ENCODE results near the gene ZFAND3. TPM values are rescaled to one million over a fixed set of nuclear protein-coding genes. Genes with fewer than 3 reads are reported as not detected.
A peak's percentile ranks its signal among the peaks of the same experiment; 100 is the strongest.

Gene ZFAND3
- total and polyA plus RNA-seq, 8 donors = 65.9 to 125 (median 118) TPM

- DNase-seq = no peak
- intact Hi-C loops (cut with DNase I) = no loop called here
- peak overlapping the region in 1 of 2 donors; percentile 63 for H3K27ac ChIP-seq
Observed at GRCh38 chr6:38155621-38156204, 336.2 kb downstream of the ZFAND3 start.

DNA sequence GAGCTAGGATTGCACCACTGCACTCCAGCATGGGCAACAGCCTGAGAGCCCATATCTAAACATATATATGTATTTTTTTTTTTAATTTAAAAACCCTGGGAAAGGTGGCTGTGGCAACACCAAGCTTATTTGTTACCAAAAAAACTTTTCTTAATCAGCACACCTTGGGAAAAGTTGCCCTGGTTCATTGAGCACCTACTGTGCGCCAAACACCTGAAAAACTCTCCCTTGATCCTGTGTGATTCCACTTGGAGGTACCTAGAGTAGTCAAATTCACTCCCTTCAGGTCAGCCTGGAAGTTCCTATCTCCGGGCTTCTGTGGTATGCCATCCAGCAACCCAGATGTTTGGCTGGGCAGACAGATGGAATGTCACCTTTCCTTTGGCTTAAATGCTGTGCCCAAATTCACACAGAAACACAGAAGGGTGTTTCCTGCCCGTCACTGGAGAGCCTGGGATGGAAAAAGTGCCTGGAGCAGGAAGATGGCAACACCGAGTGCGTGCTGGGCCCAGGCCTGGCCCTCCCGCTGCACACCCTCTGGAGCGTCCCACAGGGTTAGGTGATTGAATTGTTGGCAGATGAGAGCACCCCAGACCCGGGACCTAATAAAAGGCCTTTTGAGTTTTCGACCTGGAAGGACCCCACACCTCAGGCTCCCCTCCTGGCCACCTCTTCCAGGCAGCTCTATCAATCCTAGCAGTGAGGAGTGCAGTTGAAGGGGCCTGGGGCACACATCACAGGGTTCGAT lies 337.5 kb downstream of the ZFAND3 start:
- intact Hi-C loops (cut with DNase I) = no loop called here
- no peak for DNase-seq
- no peak overlapping the region for H3K27ac ChIP-seq
- TF ChIP-seq CTCF (IDR thresholded peaks at IDR 0.05) = no peak
- no peaks in the 10 kb centered on the region for H3K9me3 ChIP-seq
- H3K4me1 ChIP-seq = peaks cover 0 to 26% of the 10 kb centered on the region in 2 donors
- no peak overlapping the region for H3K4me3 ChIP-seq
- ATAC-seq = no peak
- H3K27me3 ChIP-seq = no peaks in the 10 kb centered on the region
- H3K36me3 ChIP-seq = peaks cover 0 to 30% of the 10 kb centered on the region in 2 donors

More at GRCh38 chr6:38155621-38156204, 336.2 kb downstream of the ZFAND3 start:
- peaks cover 0 to 36% of the 10 kb centered on the region in 2 donors for H3K36me3 ChIP-seq
- peaks cover 0 to 26% of the 10 kb centered on the region in 2 donors for H3K4me1 ChIP-seq
- no peaks in the 10 kb centered on the region for H3K27me3 ChIP-seq
- TF ChIP-seq CTCF (IDR thresholded peaks at IDR 0.05) = no peak
- H3K4me3 ChIP-seq = no peak overlapping the region
- no peak for ATAC-seq
- H3K9me3 ChIP-seq = no peaks in the 10 kb centered on the region

GRCh38 chr6:38157905-38158304 lies 338.4 kb downstream of the ZFAND3 start:
- intact Hi-C loops (cut with DNase I) = no loop called here
- Histone ChIP-seq H3K4me1 (peaks cover 0 to 26% of the 10 kb centered on the region in 2 donors), H3K36me3 (peaks cover 0 to 21% of the 10 kb centered on the region in 2 donors), H3K27ac (no peak overlapping the region), H3K27me3 (no peaks in the 10 kb centered on the region), H3K9me3 (no peaks in the 10 kb centered on the region), H3K4me3 (no peak overlapping the region)
- DNase-seq (no peak), ATAC-seq (no peak)
- TF ChIP-seq CTCF (IDR thresholded peaks at IDR 0.05) = no peak

DNA sequence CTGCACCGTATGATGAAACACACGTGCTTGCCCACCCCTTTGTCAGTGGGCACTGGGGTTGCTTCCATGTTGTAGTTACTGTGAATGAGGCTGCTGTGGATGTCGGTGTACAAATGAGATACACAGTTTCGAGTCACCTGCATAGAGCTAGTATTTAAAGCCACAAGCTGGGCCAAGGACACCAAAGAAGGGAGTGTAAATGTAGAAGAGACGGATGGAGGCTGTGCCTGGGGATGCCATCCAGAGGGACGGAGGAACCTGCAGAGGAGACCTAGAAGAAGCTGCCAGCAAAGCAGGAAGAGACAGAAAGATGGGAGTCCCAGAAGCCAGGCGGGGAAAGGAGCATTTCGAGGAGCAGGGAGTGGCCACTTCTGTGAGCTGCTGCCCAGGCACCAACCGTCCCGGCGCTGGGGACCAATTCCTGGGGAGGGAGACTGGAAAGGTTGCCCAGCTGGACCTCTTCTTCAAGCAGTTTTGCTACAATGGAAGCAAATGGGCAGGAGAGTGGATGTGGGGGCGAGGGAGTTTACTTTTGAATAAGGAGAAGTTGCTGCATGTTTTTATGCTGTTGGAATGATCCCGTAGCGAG lies 339.3 kb downstream of the ZFAND3 start:
- Histone ChIP-seq H3K4me3 (no peak overlapping the region), H3K27ac (no peak overlapping the region), H3K9me3 (no peaks in the 10 kb centered on the region), H3K4me1 (peaks cover 0 to 23% of the 10 kb centered on the region in 2 donors), H3K27me3 (no peaks in the 10 kb centered on the region), H3K36me3 (peaks cover 0 to 11% of the 10 kb centered on the region in 2 donors)
- ATAC-seq (no peak), DNase-seq (no peak)
- no peak for TF ChIP-seq CTCF (IDR thresholded peaks at IDR 0.05)
- intact Hi-C loops (cut with DNase I) = no loop called here

GRCh38 chr6:38159596-38159995 lies 340.1 kb downstream of the ZFAND3 start:
- Histone ChIP-seq H3K36me3 (peaks cover 0 to 8% of the 10 kb centered on the region in 2 donors), H3K27me3 (no peaks in the 10 kb centered on the region), H3K4me3 (no peak overlapping the region), H3K4me1 (peaks cover 0 to 15% of the 10 kb centered on the region in 2 donors), H3K27ac (no peak overlapping the region), H3K9me3 (no peaks in the 10 kb centered on the region)
- DNase-seq (no peak), ATAC-seq (no peak)
- TF ChIP-seq CTCF (IDR thresholded peaks at IDR 0.05) = no peak
- intact Hi-C loops (cut with DNase I) = no loop called here
